ENCODE results near the gene MBLAC1.

MBLAC1 gene

DNA sequence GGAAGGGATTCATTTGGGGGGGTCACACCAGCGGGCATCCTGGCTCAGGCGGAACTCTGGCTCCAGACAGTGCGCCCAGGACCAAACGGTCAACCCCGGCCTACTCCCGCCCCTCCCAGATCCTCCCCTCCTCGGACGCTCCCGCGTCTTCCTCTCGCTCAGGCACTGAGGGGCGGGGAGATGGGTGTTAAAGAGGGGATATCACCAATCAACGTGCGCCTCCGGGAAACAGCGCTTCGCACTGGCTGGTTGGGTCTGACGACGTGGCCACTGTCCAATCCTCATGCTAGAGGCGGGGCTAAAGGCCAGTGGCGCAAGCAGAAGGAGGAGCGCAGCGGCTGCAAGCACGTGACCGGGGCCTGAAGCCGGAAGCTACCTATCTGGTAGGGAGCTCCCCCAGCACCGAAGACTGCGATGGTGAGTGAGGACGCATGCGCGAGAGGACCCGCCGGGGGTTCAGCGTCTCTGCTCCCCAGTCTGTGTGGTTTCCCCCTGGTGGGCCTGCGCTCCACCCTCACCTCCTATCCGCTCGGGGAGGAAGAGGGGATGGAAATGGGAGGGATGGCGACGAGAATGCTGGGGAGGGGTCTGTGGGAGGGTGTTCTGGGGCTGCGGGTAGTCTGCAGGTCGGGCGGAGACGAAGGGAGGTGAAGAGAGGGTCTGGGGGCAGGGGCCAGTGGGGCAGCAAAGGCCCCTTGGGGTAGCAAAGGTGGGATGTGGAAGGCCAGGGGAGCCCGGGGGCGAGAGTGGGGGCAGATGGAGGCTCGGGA, 22.0 kb downstream of the MBLAC1 start, which contains the start of gene LAMTOR4:
TSS of gene LAMTOR4 (plus strand) at position 360 of the 770 bp plus-strand sequence. CDS start at position 415, 55 bp downstream.
- TF ChIP-seq GATA3 (IDR thresholded peaks at IDR 0.05; ENCODE audit: low read depth, low read length) (no peak), GATA2 (IDR thresholded peaks at IDR 0.05; ENCODE audit: low read depth, low read length) (0 out of 2 replicates have a peak, but pooled peaks have one; percentile 13)

GRCh38 chr7:100152404-100152803, 25.6 kb downstream of the MBLAC1 start:
- no peak for TF ChIP-seq GATA3 (IDR thresholded peaks at IDR 0.05; ENCODE audit: low read depth, low read length)
- no peak for TF ChIP-seq GATA2 (IDR thresholded peaks at IDR 0.05; ENCODE audit: low read depth, low read length)

DNA sequence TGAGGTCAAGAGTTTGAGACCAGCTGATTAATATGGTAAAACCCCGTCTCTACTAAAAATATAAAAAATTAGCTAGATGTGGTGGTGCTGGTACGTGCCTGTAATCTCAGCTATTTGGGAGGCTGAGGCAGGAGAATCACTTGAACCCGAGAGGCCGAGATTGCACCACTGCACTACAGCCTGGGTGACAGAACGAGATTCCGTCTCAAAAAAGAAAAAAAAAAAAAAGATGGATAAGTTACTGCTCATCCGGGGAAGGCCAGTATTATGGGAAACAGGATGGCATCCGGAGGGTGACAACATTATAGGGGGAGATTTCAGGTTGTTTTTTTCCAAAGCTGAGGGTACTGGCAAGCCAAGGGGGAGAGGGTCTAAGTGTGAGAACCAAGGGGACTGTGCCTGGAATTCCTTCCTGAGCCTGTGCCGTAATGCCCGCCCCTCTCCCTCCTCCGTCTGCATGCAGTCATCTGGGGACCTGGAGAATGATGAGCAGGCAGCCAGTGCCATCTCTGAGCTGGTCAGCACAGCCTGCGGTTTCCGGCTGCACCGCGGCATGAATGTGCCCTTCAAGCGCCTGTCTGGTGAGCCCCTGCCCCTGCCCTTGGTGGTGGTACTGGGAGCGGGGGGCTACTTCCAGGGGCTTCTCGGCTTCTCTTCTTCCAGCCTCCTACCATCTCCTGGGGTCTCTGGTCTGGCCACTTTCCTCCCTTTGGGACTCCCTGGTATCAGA, 26.3 kb downstream of the MBLAC1 start:
- TF ChIP-seq GATA3 (IDR thresholded peaks at IDR 0.05; ENCODE audit: low read depth, low read length) (no peak), GATA2 (IDR thresholded peaks at IDR 0.05; ENCODE audit: low read depth, low read length) (no peak)

- TF ChIP-seq GATA3 (IDR thresholded peaks at IDR 0.05; ENCODE audit: low read depth, low read length) = no peak
These were observed 27.2 kb downstream of the MBLAC1 start for GRCh38 chr7:100153708-100154535.

DNA sequence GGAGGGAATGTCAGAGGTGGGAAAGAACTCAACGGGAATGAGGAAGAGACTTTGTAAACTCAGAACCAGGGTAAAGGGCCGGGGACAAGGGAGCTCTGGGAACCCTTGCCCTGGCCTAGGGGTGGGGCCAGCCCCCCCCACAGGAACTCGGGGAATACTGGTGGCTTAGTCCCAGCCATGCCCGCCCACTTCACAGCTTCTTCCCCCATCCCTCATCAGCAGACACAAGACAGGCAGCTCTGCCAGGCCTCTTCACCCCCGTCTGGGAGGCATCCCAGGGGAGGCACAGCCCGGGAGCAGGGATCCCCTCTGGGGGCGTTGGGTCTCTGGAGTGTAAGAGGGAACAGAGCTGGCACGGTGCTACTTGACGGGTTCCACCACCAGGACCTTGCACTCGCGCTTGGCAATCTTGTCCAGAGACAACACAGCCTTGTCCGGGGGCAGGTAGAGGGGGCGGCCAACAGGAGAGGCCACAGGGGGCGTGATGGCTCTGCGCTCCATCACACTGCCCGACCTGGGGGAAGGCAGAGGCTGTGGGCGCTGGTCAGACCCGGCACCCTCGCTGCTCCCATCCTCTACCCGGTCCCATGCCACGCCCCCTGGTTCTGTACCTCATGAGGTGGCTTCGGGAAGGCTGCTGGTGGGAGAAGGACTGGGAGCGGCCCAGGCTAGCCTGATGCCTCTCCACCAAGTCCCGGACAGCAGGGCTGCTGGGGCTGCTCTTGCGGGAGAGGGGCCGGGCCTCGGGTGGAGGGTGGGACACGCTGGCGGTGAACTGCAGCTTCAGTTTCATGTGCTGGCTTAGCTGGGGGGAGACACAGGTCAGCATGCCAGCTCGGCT, 28.1 kb downstream of the MBLAC1 start:
- TF ChIP-seq GATA3 (IDR thresholded peaks at IDR 0.05; ENCODE audit: low read depth, low read length) = no peak
- no peak for TF ChIP-seq GATA2 (IDR thresholded peaks at IDR 0.05; ENCODE audit: low read depth, low read length)

GRCh38 chr7:100155553-100156317, 29.0 kb downstream of the MBLAC1 start:
- no peak for TF ChIP-seq GATA3 (IDR thresholded peaks at IDR 0.05; ENCODE audit: low read depth, low read length)
- TF ChIP-seq GATA2 (IDR thresholded peaks at IDR 0.05; ENCODE audit: low read depth, low read length) = no peak

DNA sequence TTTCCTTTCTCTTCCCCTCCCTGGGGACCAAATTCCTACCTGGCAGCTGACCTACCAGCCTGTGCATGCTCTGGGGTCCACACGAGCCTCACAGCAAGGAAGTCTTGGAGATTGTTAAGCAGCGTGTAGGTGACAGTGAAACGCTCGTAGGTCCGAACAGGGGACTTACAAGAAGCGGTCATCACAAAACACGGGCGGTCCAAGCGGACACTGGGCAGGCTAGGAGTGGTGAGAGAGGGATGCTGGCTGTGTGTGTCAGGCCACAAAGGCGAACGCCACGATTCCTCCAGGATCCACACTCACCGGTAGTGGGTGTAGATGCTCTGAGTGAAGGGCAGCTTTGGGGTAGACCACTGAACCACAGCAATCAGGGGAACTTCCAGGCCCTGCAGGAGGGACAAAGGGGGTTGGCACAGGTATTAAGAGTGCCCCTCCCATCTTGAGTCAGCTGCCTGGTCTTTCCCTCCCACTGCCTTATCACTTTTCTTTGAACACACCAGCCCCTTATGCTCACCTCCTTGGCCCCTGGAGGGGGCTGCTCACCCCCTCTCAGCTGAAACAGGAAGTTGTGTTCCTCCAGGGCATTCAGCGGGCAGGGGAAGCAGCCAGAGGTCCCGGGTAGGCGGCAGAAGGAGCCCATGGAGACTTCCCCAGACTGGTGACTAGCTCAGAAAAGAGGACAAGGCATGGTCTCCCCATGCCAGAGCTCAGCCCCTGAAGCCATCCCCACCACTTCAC, 29.7 kb downstream of the MBLAC1 start:
- TF ChIP-seq GATA2 (IDR thresholded peaks at IDR 0.05; ENCODE audit: low read depth, low read length) (no peak), GATA3 (IDR thresholded peaks at IDR 0.05; ENCODE audit: low read depth, low read length) (no peak)

- TF ChIP-seq GATA3 (IDR thresholded peaks at IDR 0.05; ENCODE audit: low read depth, low read length) (no peak), GATA2 (IDR thresholded peaks at IDR 0.05; ENCODE audit: low read depth, low read length) (no peak)
These were observed 30.2 kb downstream of the MBLAC1 start for GRCh38 chr7:100157069-100157333.

DNA sequence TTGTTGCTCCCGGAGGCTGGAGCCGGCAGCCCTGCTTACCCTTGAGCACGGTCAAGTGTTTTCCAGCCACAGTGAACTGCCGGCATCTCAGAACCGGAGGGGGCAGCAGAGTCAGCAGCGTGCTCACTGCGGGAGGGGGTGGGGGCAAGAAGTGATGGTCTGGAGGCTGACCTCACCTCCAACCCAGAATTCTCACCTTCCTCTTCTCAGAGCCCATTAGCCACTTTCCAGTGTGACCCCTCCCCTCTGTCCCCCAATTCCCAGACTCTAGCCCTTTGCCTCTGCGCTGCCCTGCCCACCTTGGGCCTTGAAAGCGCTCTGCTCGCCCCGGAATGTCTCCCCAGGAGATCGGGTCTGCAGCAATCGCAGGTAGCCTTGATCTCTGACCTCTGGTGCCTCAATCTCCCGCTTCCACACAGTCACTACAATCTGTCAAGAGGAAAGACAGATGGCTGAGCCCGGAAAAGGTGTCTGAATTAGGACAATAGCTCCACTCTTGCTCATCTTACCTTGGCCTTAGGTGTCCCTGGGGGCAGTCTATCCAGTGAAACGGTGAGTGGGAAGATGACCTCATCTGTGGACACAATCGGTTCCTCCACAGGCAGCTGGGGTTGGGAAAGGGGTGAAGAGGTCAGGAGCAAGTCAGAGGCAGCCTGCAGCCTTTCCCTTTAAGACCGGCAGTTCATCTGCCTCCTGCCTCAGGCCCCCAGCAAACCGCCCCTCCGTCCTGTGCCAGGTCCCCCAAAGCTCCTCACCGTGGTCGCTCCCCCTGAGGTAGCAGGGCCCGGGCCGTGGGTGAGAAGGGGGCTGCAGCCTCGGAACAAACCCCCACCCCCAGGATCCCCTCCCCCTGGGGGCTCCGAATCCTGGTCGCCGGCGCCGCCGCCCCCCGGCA, 30.8 kb downstream of the MBLAC1 start:
- TF ChIP-seq GATA2 (IDR thresholded peaks at IDR 0.05; ENCODE audit: low read depth, low read length) = no peak
- no peak for TF ChIP-seq GATA3 (IDR thresholded peaks at IDR 0.05; ENCODE audit: low read depth, low read length)

GRCh38 chr7:100158229-100159098, 31.7 kb downstream of the MBLAC1 start, which contains the start of gene TRAPPC14:
Gene TRAPPC14, minus strand, starts transcription at chr7:100158723. Its CDS starts 224 bp downstream, at chr7:100158499.
- no peak for TF ChIP-seq GATA3 (IDR thresholded peaks at IDR 0.05; ENCODE audit: low read depth, low read length)
- no peak for TF ChIP-seq GATA2 (IDR thresholded peaks at IDR 0.05; ENCODE audit: low read depth, low read length)

Data from SH-SY5Y (cell line).